ENCODE results near the gene ULK1. TPM values are rescaled to one million over a fixed set of nuclear protein-coding genes. Genes with fewer than 3 reads are reported as not detected.

The ULK1 gene
- total and polyA plus RNA-seq, 12 donors: 2.9 to 123 (median 29.9) TPM

GRCh38 chr12:131902332-131903241 is 8.2 kb downstream of the ULK1 start:
- no peak overlapping the region for H3K4me3 ChIP-seq
- intact Hi-C loops (cut with DNase I): loop anchor here in 1 of 2 donors (5.0 kb wide), 1 partner anchor 45 kb away; the partner anchor contains the start of gene EP400
- peaks cover under 1 to 43% of the 10 kb centered on the region in 2 donors for H3K4me1 ChIP-seq (replicated peaks in 1 of 2)
- H3K27me3 ChIP-seq: no peaks in the 10 kb centered on the region
- H3K9me3 ChIP-seq (replicated peaks in 1 of 3): no peaks in the 10 kb centered on the region
- WGBS, 4 donors: 69 to 82% (median 80%) methylated on average over 15 to 25 of the region's 25 CpGs; no CpG with 5 or more reads in 1 of the 4 donors
- H3K27ac ChIP-seq: peak overlapping the region in 2 of 5 donors; percentile 10 to 52
- peaks cover 0 to 16% of the 10 kb centered on the region in 2 donors for H3K36me3 ChIP-seq (replicated peaks in 1 of 2)
- TF ChIP-seq POLR2A (IDR thresholded peaks at IDR 0.05) (no peak), CTCF (IDR thresholded peaks at IDR 0.05) (no peak)
- peak in 2 of 7 donors; percentile 19 to 21 for DNase-seq

- Histone ChIP-seq H3K36me3 (replicated peaks in 1 of 2) (peaks cover 0 to 25% of the 10 kb centered on the region in 2 donors), H3K4me1 (replicated peaks in 1 of 2) (peaks cover 0 to 39% of the 10 kb centered on the region in 2 donors), H3K4me3 (no peak overlapping the region), H3K27ac (no peak overlapping the region), H3K9me3 (replicated peaks in 1 of 3) (no peaks in the 10 kb centered on the region), H3K27me3 (no peaks in the 10 kb centered on the region)
- no peak for DNase-seq
- 77 to 98% (median 83%) methylated on average over 5 to 13 of the region's 13 CpGs for WGBS, 4 donors
- intact Hi-C loops (cut with DNase I): loop anchor here in 1 of 2 donors (5.0 kb wide), 1 partner anchor 44 kb away; the partner anchor contains the start of gene EP400
- TF ChIP-seq CTCF (IDR thresholded peaks at IDR 0.05) (no peak), POLR2A (IDR thresholded peaks at IDR 0.05) (no peak)
These were observed 9.1 kb downstream of the ULK1 start for GRCh38 chr12:131903270-131904255.

GRCh38 chr12:131904346-131904745 is 9.9 kb downstream of the ULK1 start:
- Histone ChIP-seq H3K4me3 (no peak overlapping the region), H3K36me3 (replicated peaks in 1 of 2) (peaks cover 0 to 29% of the 10 kb centered on the region in 2 donors), H3K27me3 (no peaks in the 10 kb centered on the region), H3K9me3 (replicated peaks in 1 of 3) (no peaks in the 10 kb centered on the region), H3K27ac (no peak overlapping the region), H3K4me1 (replicated peaks in 1 of 2) (peaks cover 0 to 39% of the 10 kb centered on the region in 2 donors)
- 88 to 100% (median 95%) methylated on average over 1 to 5 of the region's 5 CpGs for WGBS, 4 donors
- TF ChIP-seq POLR2A (IDR thresholded peaks at IDR 0.05) (no peak), CTCF (IDR thresholded peaks at IDR 0.05) (no peak)
- intact Hi-C loops (cut with DNase I): loop anchor here in 1 of 2 donors (5.0 kb wide), 1 partner anchor 43 kb away; the partner anchor contains the start of gene EP400
- peak in 1 of 7 donors; percentile 48 for DNase-seq

All from adrenal gland (tissue), 12 donors.